Endothelial cell (in vitro differentiated cells): Measurements from ENCODE around the gene ZBTB20. TPM values are rescaled to one million over a fixed set of nuclear protein-coding genes. Genes with fewer than 3 reads are reported as not detected.
"Not testable (repeated sequence)": the region's sequence is repeated elsewhere in the genome, so short reads cannot be mapped to it uniquely, and the experiment has no call there.

Experiments used
- DNase-seq: peaks from one replicate; pipeline ENCODE4 v3.0.0; 2021; ENCODE audit warnings: low spot score
- H3K27ac Mint-ChIP-seq: one replicate; pipeline ENCODE4 v1.8.0; 2021; ENCODE audit warnings: mixed read lengths, inconsistent platforms; ENCODE audit not compliant: unreplicated experiment
- H3K27me3 Mint-ChIP-seq: one replicate; pipeline ENCODE4 v1.8.0; 2021; ENCODE audit warnings: mild to moderate bottlenecking, moderate library complexity, mixed read lengths, inconsistent platforms; ENCODE audit not compliant: unreplicated experiment
- H3K36me3 Mint-ChIP-seq: one replicate; pipeline ENCODE4 v1.8.0; 2021; ENCODE audit warnings: mild to moderate bottlenecking, low read depth, mixed read lengths, inconsistent platforms; ENCODE audit not compliant: unreplicated experiment
- H3K4me1 Mint-ChIP-seq: one replicate; pipeline ENCODE4 v1.8.0; 2021; ENCODE audit warnings: mild to moderate bottlenecking, mixed read lengths, inconsistent platforms; ENCODE audit not compliant: unreplicated experiment
- H3K4me3 Mint-ChIP-seq: one replicate; pipeline ENCODE4 v1.8.0; 2021; ENCODE audit warnings: mild to moderate bottlenecking, mixed read lengths, inconsistent platforms; ENCODE audit not compliant: unreplicated experiment
- H3K9me3 Mint-ChIP-seq: one replicate; pipeline ENCODE4 v1.8.0; 2021; ENCODE audit warnings: mixed read lengths, inconsistent platforms; ENCODE audit not compliant: unreplicated experiment
- total RNA-seq: library from RNA; stranded (reverse); fragmentation: NEBNext Ultra II Directional; extraction: Animal tissue kit (Norgen Biotek cat#: 25700); gene quantifications from one replicate; pipeline ENCODE4 v1.2.1, GENCODE V29; 2021; ENCODE audit not compliant: unreplicated experiment
- TF ChIP-seq, protein P1 (sequence below): fragments of 200-600 bp; sonication (generic); IDR thresholded peaks from one replicate; pipeline ENCODE4 v1.5.0; 2021; ENCODE audit warnings: antibody characterized with exemption; ENCODE audit not compliant: unreplicated experiment

ZBTB20 gene
- total RNA-seq, 1 donor from 2014 or later = 4.2 TPM

DNA sequence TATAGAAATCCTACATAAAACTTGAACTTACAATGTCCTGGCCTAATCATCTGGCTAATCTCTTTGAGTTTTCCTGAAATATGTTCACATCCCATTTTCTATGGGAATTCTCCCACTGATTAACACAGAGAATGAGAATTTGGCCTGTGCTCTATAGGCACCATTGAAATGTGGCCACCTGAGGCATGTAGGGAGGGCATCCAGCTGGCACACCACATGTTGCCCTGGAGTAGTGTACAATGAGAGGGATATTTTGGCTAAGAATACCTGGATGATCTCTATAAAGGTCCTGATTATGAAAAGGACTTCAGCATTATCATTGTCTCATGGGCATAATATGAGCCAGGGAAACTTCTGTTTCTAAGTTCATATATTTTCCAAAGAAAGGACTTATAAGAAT, 324.0 kb downstream of the ZBTB20 start:
- Mint-ChIP-seq H3K9me3 (no peaks in the 10 kb centered on the region), H3K27me3 (no peaks in the 10 kb centered on the region), H3K4me3 (no peak overlapping the region), H3K36me3 (no peaks in the 10 kb centered on the region), H3K4me1 (no peaks in the 10 kb centered on the region), H3K27ac (no peak overlapping the region)
- no peak for DNase-seq
- TF ChIP-seq, protein P1, sequence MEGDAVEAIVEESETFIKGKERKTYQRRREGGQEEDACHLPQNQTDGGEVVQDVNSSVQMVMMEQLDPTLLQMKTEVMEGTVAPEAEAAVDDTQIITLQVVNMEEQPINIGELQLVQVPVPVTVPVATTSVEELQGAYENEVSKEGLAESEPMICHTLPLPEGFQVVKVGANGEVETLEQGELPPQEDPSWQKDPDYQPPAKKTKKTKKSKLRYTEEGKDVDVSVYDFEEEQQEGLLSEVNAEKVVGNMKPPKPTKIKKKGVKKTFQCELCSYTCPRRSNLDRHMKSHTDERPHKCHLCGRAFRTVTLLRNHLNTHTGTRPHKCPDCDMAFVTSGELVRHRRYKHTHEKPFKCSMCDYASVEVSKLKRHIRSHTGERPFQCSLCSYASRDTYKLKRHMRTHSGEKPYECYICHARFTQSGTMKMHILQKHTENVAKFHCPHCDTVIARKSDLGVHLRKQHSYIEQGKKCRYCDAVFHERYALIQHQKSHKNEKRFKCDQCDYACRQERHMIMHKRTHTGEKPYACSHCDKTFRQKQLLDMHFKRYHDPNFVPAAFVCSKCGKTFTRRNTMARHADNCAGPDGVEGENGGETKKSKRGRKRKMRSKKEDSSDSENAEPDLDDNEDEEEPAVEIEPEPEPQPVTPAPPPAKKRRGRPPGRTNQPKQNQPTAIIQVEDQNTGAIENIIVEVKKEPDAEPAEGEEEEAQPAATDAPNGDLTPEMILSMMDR = no peak

DNA sequence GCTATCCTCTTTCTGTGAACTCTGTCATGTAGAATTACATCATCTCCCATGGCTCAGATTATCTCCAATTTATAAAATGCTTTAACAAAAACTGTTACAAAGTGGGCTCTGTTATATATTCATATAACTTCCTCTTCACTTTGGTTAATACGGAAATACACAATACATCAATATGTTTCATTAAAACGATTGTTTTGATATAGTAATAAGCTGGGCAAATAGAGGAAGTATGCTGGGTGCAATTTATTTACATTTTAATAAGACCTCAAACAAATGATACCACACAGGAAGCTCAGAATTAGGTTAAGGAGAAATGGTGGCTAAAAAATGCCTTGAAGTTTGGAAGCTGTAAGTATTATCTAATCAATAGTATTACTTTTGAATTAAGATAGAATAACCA, 331.0 kb downstream of the ZBTB20 start:
- no peaks in the 10 kb centered on the region for H3K4me1 Mint-ChIP-seq
- H3K36me3 Mint-ChIP-seq = no peaks in the 10 kb centered on the region
- H3K4me3 Mint-ChIP-seq = no peak overlapping the region
- no peak overlapping the region for H3K27ac Mint-ChIP-seq
- no peak for DNase-seq
- no peaks in the 10 kb centered on the region for H3K27me3 Mint-ChIP-seq
- TF ChIP-seq, protein P1 = no peak
- no peaks in the 10 kb centered on the region for H3K9me3 Mint-ChIP-seq

DNA sequence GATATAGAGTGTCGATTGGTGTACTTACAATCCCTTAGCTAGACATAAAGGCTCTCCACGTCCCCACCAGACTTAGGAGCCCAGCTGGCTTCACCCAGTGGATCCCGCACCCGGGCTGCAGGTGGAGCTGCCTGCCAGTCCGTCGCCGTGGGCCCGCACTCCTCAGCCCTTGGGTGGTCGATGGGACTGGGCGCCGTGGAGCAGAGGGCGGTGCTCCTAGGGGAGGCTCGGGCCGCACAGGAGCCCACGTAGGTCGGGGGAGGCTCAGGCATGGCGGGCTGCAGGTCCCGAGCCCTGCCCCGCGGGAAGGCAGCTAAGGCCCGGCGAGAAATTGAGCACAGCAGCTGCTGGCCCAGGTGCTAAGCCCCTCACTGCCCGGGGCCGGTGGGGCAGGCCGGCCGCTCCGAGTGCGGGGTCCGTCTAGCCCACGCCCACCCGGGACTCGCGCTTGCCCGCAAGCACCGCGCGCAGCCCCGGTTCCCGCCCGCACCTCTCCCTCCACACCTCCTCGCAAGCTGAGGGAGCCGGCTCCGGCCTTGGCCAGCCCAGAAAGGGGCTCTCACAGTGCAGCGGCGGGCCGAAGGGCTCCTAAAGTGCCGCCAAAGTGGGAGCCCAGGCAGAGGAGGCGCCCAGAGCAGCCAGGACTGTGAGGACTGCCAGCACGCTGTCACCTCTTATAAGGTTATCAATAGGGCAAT, 334.4 kb downstream of the ZBTB20 start:
- H3K27ac Mint-ChIP-seq, H3K9me3 Mint-ChIP-seq, DNase-seq, H3K27me3 Mint-ChIP-seq, H3K4me1 Mint-ChIP-seq, H3K4me3 Mint-ChIP-seq, H3K36me3 Mint-ChIP-seq: not testable (repeated sequence)

DNA sequence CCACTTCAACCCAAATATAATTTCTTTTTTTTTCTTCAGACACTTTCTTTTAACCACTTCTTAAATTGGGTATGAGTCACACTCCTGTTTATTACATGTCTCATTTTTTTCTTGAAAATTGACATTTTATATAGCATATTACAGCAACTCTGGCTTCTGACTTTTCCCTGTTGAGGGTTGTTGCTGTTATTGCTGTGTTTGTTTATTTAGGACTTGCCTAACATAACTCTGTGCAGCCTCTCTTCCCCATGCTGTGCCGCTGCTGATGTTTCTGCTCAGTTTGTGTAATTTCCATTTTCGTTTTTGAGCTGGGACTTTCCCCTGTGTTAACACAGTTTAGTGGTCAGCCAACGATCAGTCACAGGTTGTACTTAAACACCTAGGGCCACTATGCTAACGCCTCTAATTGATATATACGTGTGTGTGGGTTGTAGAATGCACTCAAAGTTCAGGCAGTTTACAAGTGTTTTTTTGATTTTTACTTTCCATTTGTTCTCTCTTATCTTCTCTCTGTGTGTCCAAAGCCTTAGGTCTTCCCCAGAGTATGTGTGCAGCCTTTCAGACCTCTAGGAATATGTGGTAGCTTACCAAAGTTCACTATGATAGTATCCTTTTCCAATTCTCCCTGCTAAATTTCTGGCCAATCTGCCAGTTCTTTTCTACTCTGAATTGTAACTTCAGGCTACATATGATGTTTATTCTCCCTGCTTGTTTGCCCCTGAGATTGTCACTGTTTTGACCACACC, 337.2 kb downstream of the ZBTB20 start:
- no peak for DNase-seq
- Mint-ChIP-seq H3K27ac (no peak overlapping the region), H3K36me3 (no peaks in the 10 kb centered on the region), H3K27me3 (no peaks in the 10 kb centered on the region), H3K9me3 (no peaks in the 10 kb centered on the region), H3K4me1 (peaks cover 10% of the 10 kb centered on the region), H3K4me3 (no peak overlapping the region)
- TF ChIP-seq, protein P1 = no peak

DNA sequence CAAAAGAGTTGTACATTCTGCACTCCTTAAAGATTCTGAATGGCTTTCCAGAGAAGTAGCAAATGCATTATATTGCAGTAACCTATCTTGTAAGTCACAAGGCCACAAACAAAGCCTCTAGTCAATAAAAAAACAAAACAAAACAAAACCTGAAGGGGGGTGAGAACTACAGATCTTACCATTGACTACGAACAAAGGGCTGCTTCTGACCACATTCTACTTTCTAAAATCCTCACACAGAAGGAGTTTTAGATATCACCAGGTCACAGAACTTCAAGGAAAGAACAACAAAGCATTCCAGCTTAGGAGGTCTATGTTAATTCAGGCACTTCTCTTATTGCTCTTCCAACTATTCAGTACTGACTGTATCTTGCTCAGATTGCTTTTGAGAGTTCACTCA, 343.0 kb downstream of the ZBTB20 start:
- no peaks in the 10 kb centered on the region for H3K9me3 Mint-ChIP-seq
- TF ChIP-seq, protein P1 = no peak
- peak overlapping the region; percentile 38 for H3K27ac Mint-ChIP-seq
- no peak for DNase-seq
- H3K27me3 Mint-ChIP-seq = no peaks in the 10 kb centered on the region
- H3K4me3 Mint-ChIP-seq = no peak overlapping the region
- peaks cover 20% of the 10 kb centered on the region for H3K4me1 Mint-ChIP-seq
- H3K36me3 Mint-ChIP-seq = no peaks in the 10 kb centered on the region
